Endothelial cell of umbilical vein (primary cell): ENCODE measurements around the gene SYNE1. TPM values are rescaled to one million over a fixed set of nuclear protein-coding genes. Genes with fewer than 3 reads are reported as not detected.

Experiments
- BruUV-seq: library from RNA; stranded (reverse); fragments of 400-500 nt; replicated peaks from 2 replicates; lab custom pipeline; 2021; lab: Mats Ljungman, UMichigan
- CTCF ChIA-PET: fragments of 300-600, 350-600 bp; sonication (Branson Sonifier 250); formaldehyde crosslinking; loops from one replicate; lab custom pipeline; 2021; ENCODE audit warnings: antibody characterized with exemption, inconsistent platforms; lab: Charles Lee
- POLR2A ChIA-PET: fragments of 300-600, 350-600 bp; sonication (Branson Sonifier 250); formaldehyde crosslinking; loops from one replicate; lab custom pipeline; 2021; ENCODE audit warnings: antibody characterized with exemption, inconsistent platforms; lab: Charles Lee
- DNase-seq: peaks from one replicate; pipeline ENCODE4 v3.0.0-alpha.2; 2011; ENCODE audit warnings: low read depth, low spot score
- FAIRE-seq: peaks from 2 replicates; lab custom pipeline; 2011; peaks lifted over from hg19 to GRCh38; lab: Jason Lieb, UNC
- H2AFZ ChIP-seq: 2 replicates; pipeline ENCODE4 v1.6.0; 2012; ENCODE audit warnings: low read depth, low read length, control low read depth, inconsistent platforms
- H3K27ac ChIP-seq: 2 replicates; pipeline ENCODE4 v1.5.1; 2011; ENCODE audit warnings: low read depth, mild to moderate bottlenecking, control low read depth, low read length, moderate library complexity; ENCODE audit not compliant: insufficient read depth
- H3K27me3 ChIP-seq, 2 experiments: 2 replicates each; pipeline versions ENCODE4 v1.6.0 to v1.6.1; 2011; ENCODE audit warnings: low read length in 2 of 2, mixed read lengths in 1 of 2; ENCODE audit not compliant: control insufficient read depth in 2 of 2, insufficient read depth in 2 of 2
- H3K36me3 ChIP-seq, 2 experiments: 2 replicates in 1 of 2; 3 replicates in 1 of 2; pipeline ENCODE4 v1.5.1; 2011; ENCODE audit warnings: low read length in 2 of 2, mild to moderate bottlenecking in 1 of 2, moderate library complexity in 1 of 2; ENCODE audit not compliant: control insufficient read depth in 2 of 2, insufficient read depth in 2 of 2; ENCODE audit errors: extremely low read depth in 1 of 2
- H3K4me1 ChIP-seq: 3 replicates; pipeline ENCODE4 v1.5.1; 2011; ENCODE audit warnings: mild to moderate bottlenecking, low read length; ENCODE audit not compliant: control insufficient read depth, insufficient read depth; ENCODE audit errors: extremely low read depth
- H3K4me2 ChIP-seq: 2 replicates; pipeline ENCODE4 v1.6.1; 2011; ENCODE audit warnings: low read length, control low read depth, mixed read lengths; ENCODE audit not compliant: insufficient read depth
- H3K4me3 ChIP-seq, 3 experiments: fragments of 200-600 bp in 1 of 3; sonication (generic), shearing (Covaris generic) in 1 of 3; replicated peaks in 1 of 3; 2 replicates each; pipeline ENCODE4 v1.5.1; 2011 to 2016; ENCODE audit warnings: control low read depth in 3 of 3, low read length in 3 of 3, mild to moderate bottlenecking in 2 of 3, inconsistent platforms in 1 of 3, low read depth in 1 of 3, moderate library complexity in 1 of 3; ENCODE audit not compliant: insufficient read depth in 1 of 3
- H3K79me2 ChIP-seq: 2 replicates; pipeline ENCODE4 v1.6.0; 2012; ENCODE audit warnings: low read length, inconsistent platforms; ENCODE audit not compliant: control insufficient read depth, insufficient read depth
- H3K9ac ChIP-seq: replicated peaks from 2 replicates; pipeline ENCODE3; 2011; ENCODE audit warnings: low read length, control low read depth; ENCODE audit not compliant: insufficient read depth; ENCODE audit errors: extremely low read depth
- H3K9me1 ChIP-seq: replicated peaks from 3 replicates; pipeline ENCODE4 v1.6.0; 2011; ENCODE audit warnings: mild to moderate bottlenecking, low read length; ENCODE audit not compliant: control insufficient read depth, insufficient read depth; ENCODE audit errors: extremely low read depth
- H3K9me3 ChIP-seq: replicated peaks from 2 replicates; pipeline ENCODE4 v1.5.1; 2012; ENCODE audit warnings: low read length, inconsistent platforms; ENCODE audit not compliant: control insufficient read depth, insufficient read depth
- H4K20me1 ChIP-seq: replicated peaks from 2 replicates; pipeline ENCODE3; 2011; ENCODE audit warnings: mild to moderate bottlenecking, low read length; ENCODE audit not compliant: control insufficient read depth, insufficient read depth; ENCODE audit errors: extremely low read depth
- EZH2 ChIP-seq: IDR thresholded peaks from 2 replicates; pipeline ENCODE4 v1.6.1; 2012; ENCODE audit warnings: borderline replicate concordance, low read depth, mild to moderate bottlenecking, moderate library complexity, low read length, inconsistent platforms; ENCODE audit not compliant: severe bottlenecking
- FOS ChIP-seq: IDR thresholded peaks from 2 replicates; pipeline ENCODE4 v1.6.1; 2011; ENCODE audit warnings: mild to moderate bottlenecking, low read length, moderate library complexity, borderline replicate concordance; ENCODE audit not compliant: insufficient read depth
- GATA2 ChIP-seq: IDR thresholded peaks from 2 replicates; pipeline ENCODE4 v1.7.0; 2011; ENCODE audit warnings: low read depth, mild to moderate bottlenecking, moderate library complexity, mixed read lengths, low read length; ENCODE audit not compliant: insufficient read length, insufficient read depth
- JUN ChIP-seq: IDR thresholded peaks from 2 replicates; pipeline ENCODE4 v1.6.1; 2011; ENCODE audit warnings: borderline replicate concordance, low read depth; ENCODE audit not compliant: insufficient read length, insufficient read depth
- MAX ChIP-seq: IDR thresholded peaks from 2 replicates; pipeline ENCODE4 v1.6.1; 2011; ENCODE audit not compliant: insufficient read depth, insufficient read length
- MYC ChIP-seq: IDR thresholded peaks from one replicate; pipeline ENCODE4 v1.6.1; 2011; ENCODE audit warnings: mild to moderate bottlenecking, low read depth, low read length
- POLR2A ChIP-seq: IDR thresholded peaks from 2 replicates; pipeline ENCODE4 v1.6.1; 2012; ENCODE audit warnings: low read depth, mild to moderate bottlenecking, control low read depth, low read length
- POLR2AphosphoS5 ChIP-seq: IDR thresholded peaks from 2 replicates; pipeline ENCODE4 v1.6.1; 2012; ENCODE audit warnings: low read depth, mild to moderate bottlenecking, control low read depth, low read length, moderate library complexity; ENCODE audit not compliant: insufficient read depth
- dilution Hi-C: fragments of 300-500 bp; cut with MboI; formaldehyde crosslinking; loops from one replicate; pipeline ENCODE4 v1.15.0; 2019; ENCODE audit warnings: low sequenced_read_pairs; ENCODE audit not compliant: extremely low pct_ligation_motif_present
- intact Hi-C: fragments of 100-400 bp; cut with micrococcal nuclease; formaldehyde crosslinking; loops from one replicate; pipeline ENCODE4 v1.10.0; 2022
- polyA plus RNA-seq, 4 experiments: library from polyadenylated mRNA; depleted of rRNA in 3 of 4; stranded (reverse) in 3 of 4; unstranded in 1 of 4; fragments of >200 nt; gene quantifications; 2 replicates each; pipeline versions ENCODE4 v1.2.1 to v1.2.3, GENCODE V29; 2011 to 2012; ENCODE audit warnings: missing spikeins in 1 of 4
- total RNA-seq: library from RNA; stranded (reverse); gene quantifications from 2 replicates; pipeline ENCODE4 v1.2.3, GENCODE V29; 2021
- TF ChIP-seq, protein P1 (sequence below), 2 donors: IDR thresholded peaks; 1 replicate in 1 of 2; 2 replicates in 1 of 2; pipeline ENCODE4 v1.5.1; 2011; ENCODE audit warnings: low read length in 2 of 2, mild to moderate bottlenecking in 2 of 2, moderate library complexity in 2 of 2, control low read depth in 1 of 2, inconsistent platforms in 1 of 2, low read depth in 1 of 2; ENCODE audit not compliant: insufficient read depth in 1 of 2; ENCODE audit errors: extremely low read depth in 1 of 2

The SYNE1 gene
- total and polyA plus RNA-seq, 2 donors (not counting 3 experiments of a cell fraction or from before 2014, with no cell fraction given) = 26.5 to 52.3 TPM

DNA sequence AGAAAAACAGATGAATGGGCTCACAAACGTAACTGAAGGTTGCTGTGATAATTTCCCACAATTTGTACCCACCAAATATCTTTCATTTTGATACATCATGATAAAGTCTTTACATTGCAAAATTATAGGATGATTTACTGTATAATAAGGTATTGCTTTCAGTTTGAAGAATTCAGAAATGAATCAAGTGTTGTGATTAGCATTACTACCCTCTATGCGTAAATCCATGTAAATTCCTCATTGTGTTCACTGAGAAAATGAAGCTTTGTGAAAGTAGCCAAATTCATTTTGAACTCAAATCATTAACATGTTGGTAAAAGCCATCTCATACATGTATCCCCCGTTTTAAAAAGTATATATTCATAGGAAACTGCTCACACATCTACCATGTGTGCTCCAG lies 450.3 kb downstream of the SYNE1 start:
- H3K9me1 ChIP-seq = no peaks in the 10 kb centered on the region
- H3K27me3 ChIP-seq = no peaks in the 10 kb centered on the region
- H4K20me1 ChIP-seq = no peaks in the 10 kb centered on the region
- H3K4me3 ChIP-seq = no peak overlapping the region
- H2AFZ ChIP-seq = no peak overlapping the region
- ChIA-PET CTCF (no interaction called here), POLR2A (no interaction called here)
- BruUV-seq = no TSS peak
- no peak for TF ChIP-seq POLR2AphosphoS5
- TF ChIP-seq JUN = no peak
- TF ChIP-seq POLR2A = no peak
- TF ChIP-seq MYC = no peak
- TF ChIP-seq EZH2 = no peak
- no peak for TF ChIP-seq GATA2
- TF ChIP-seq FOS = no peak
- TF ChIP-seq, protein P1, sequence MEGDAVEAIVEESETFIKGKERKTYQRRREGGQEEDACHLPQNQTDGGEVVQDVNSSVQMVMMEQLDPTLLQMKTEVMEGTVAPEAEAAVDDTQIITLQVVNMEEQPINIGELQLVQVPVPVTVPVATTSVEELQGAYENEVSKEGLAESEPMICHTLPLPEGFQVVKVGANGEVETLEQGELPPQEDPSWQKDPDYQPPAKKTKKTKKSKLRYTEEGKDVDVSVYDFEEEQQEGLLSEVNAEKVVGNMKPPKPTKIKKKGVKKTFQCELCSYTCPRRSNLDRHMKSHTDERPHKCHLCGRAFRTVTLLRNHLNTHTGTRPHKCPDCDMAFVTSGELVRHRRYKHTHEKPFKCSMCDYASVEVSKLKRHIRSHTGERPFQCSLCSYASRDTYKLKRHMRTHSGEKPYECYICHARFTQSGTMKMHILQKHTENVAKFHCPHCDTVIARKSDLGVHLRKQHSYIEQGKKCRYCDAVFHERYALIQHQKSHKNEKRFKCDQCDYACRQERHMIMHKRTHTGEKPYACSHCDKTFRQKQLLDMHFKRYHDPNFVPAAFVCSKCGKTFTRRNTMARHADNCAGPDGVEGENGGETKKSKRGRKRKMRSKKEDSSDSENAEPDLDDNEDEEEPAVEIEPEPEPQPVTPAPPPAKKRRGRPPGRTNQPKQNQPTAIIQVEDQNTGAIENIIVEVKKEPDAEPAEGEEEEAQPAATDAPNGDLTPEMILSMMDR (IDR thresholded peaks at IDR 0.05; ENCODE audit: extremely low read depth in 1 of 2, insufficient read depth in 1 of 2, low read depth in 1 of 2, low read length in 2 of 2) = no peak
- TF ChIP-seq MAX = no peak
- no peaks in the 10 kb centered on the region for H3K9me3 ChIP-seq
- dilution Hi-C loops (no loop called here), intact Hi-C loops (no loop called here)
- H3K79me2 ChIP-seq = no peaks in the 10 kb centered on the region
- H3K4me2 ChIP-seq = no peak overlapping the region
- H3K27ac ChIP-seq = no peak overlapping the region
- no peak for DNase-seq
- H3K9ac ChIP-seq = no peak overlapping the region
- no peak for FAIRE-seq
- no peaks in the 10 kb centered on the region for H3K4me1 ChIP-seq
- no peaks in the 10 kb centered on the region for H3K36me3 ChIP-seq
